Measurements from ENCODE around the gene PIK3R3. TPM values are rescaled to one million over a fixed set of nuclear protein-coding genes. Genes with fewer than 3 reads are reported as not detected.

The PIK3R3 gene
- total RNA-seq, 4 donors from 2014 or later, result 21.9 to 123 (median 39.2) TPM

GRCh38 chr1:46056325-46056724 is 76.1 kb downstream of the PIK3R3 start:
- no peak for DNase-seq (ENCODE audit: low spot score)
- TF ChIP-seq CTCF (IDR thresholded peaks at IDR 0.05), result no peak
- ATAC-seq (ENCODE audit: low FRiP score), result no peak

DNA sequence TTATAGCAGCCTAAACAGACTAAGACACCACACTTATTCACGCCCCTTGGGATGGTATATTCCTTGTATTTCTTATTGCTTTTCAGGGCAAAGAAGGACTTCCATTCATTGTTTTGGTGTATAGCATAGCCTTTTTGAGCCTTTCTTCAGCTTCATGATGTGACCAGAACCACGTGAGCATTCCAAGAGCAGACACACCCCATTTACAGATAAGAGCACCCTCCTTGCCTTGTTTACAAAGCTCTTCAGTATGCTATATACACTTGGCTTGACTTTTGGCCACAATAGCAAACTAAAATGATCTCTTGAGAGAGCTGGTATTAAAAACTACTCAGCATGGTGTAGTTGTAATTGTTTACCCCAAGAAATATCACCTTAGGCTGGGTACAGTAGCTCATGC is 78.7 kb downstream of the PIK3R3 start:
- no peak for TF ChIP-seq CTCF (IDR thresholded peaks at IDR 0.05)

GRCh38 chr1:46044116-46044515 is 88.3 kb downstream of the PIK3R3 start:
- no peak for TF ChIP-seq CTCF (IDR thresholded peaks at IDR 0.05)
- DNase-seq (ENCODE audit: low spot score), result no peak

More for the DNA sequence above, 78.7 kb downstream of the PIK3R3 start:
- DNase-seq (ENCODE audit: low spot score), result no peak
- ATAC-seq (ENCODE audit: low FRiP score), result no peak

GRCh38 chr1:46043458-46044017 is 88.9 kb downstream of the PIK3R3 start:
- ATAC-seq (ENCODE audit: low FRiP score), result no peak
- TF ChIP-seq CTCF (IDR thresholded peaks at IDR 0.05), result no peak
- no peak for DNase-seq (ENCODE audit: low spot score)

More at GRCh38 chr1:46044116-46044515, 88.3 kb downstream of the PIK3R3 start:
- ATAC-seq (ENCODE audit: low FRiP score), result no peak

- ATAC-seq (ENCODE audit: low FRiP score), result no peak
- DNase-seq (ENCODE audit: low spot score), result no peak
- TF ChIP-seq CTCF (IDR thresholded peaks at IDR 0.05), result no peak
Measured at GRCh38 chr1:46041974-46042373, 90.5 kb downstream of the PIK3R3 start.

- ATAC-seq (ENCODE audit: low FRiP score), result no peak
- TF ChIP-seq CTCF (IDR thresholded peaks at IDR 0.05), result no peak
- DNase-seq (ENCODE audit: low spot score), result no peak
Measured at GRCh38 chr1:46041551-46041950, 90.9 kb downstream of the PIK3R3 start.

- ATAC-seq (ENCODE audit: low FRiP score) (no peak), DNase-seq (ENCODE audit: low spot score) (no peak)
- TF ChIP-seq CTCF (IDR thresholded peaks at IDR 0.05), result no peak
Measured at GRCh38 chr1:46039571-46040052, 92.8 kb downstream of the PIK3R3 start.

All from omental fat pad (tissue), 4 donors.